HG03558 (cell line): ENCODE measurements around the gene CXorf65.

ENCODE experiments used
- ATAC-seq: cut with Tn5 transposase; IDR thresholded peaks from one replicate; pipeline ENCODE4 v1.9.1; 2021; ENCODE audit warnings: moderate number of reproducible peaks; ENCODE audit not compliant: unreplicated experiment; ENCODE audit errors: extremely low read depth

Gene CXorf65

GRCh38 chrX:71107762-71108360, 1.3 kb upstream of the CXorf65 start:
- ATAC-seq = no peak

DNA sequence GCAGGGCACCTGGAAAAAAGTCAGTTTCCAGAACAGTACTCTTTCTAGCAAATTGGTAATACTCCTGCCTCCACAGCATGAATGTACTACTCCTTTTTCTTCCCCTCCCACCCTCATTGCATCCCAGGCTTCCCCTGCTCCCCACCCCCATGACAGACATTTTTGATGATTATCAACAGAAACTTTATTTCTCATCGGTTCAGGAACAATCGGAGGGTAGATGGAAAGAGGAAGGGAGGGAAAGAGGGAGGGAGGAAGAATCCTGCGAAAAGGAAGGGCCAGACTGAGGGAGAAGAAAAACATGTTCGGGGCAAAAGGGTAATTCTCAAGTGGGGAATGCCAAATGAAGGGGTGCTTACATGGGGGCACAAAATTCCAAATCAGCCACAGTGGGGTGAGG, 705 bp upstream of the CXorf65 start:
- no peak for ATAC-seq

DNA sequence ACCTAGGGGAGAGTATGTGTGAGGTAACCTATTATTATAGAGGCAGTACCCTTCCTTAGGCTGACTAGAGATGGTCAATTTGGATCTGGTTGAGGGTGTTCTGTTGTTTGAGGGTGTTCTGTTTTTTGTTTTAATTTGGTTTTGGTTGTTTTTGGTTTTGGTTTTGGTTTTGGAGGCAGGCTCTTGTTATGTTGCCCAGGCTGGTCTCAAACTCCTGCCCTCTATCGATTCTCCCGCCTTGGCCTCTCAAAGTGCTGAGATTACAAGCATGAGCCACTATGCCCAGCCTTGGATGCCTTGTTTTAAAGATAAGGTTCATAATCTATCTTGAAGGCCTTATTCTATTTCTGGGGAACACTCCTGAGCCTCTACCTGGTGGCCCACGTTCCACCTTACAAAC, 912 bp downstream of the CXorf65 start:
- ATAC-seq = no peak

GRCh38 chrX:71103110-71103983, 3.2 kb downstream of the CXorf65 start:
- no peak for ATAC-seq

GRCh38 chrX:71102292-71102691, 4.2 kb downstream of the CXorf65 start:
- no peak for ATAC-seq

DNA sequence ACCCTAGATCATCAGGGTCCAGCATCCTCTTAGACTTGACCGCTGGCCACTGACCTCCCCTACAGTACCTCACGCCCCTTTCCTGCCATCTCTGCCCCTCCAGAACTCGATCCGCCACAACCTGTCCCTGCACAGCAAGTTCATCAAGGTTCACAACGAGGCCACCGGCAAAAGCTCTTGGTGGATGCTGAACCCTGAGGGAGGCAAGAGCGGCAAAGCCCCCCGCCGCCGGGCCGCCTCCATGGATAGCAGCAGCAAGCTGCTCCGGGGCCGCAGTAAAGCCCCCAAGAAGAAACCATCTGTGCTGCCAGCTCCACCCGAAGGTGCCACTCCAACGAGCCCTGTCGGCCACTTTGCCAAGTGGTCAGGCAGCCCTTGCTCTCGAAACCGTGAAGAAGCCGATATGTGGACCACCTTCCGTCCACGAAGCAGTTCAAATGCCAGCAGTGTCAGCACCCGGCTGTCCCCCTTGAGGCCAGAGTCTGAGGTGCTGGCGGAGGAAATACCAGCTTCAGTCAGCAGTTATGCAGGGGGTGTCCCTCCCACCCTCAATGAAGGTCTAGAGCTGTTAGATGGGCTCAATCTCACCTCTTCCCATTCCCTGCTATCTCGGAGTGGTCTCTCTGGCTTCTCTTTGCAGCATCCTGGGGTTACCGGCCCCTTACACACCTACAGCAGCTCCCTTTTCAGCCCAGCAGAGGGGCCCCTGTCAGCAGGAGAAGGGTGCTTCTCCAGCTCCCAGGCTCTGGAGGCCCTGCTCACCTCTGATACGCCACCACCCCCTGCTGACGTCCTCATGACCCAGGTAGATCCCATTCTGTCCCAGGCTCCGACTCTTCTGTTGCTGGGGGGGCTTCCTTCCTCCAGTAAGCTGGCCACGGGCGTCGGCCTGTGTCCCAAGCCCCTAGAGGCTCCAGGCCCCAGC, 5.7 kb downstream of the CXorf65 start:
- no peak for ATAC-seq

- no peak for ATAC-seq
These were observed 6.8 kb downstream of the CXorf65 start for GRCh38 chrX:71099736-71100135.

GRCh38 chrX:71098951-71099506, 7.5 kb downstream of the CXorf65 start:
- ATAC-seq = no peak

GRCh38 chrX:71098302-71098701, 8.2 kb downstream of the CXorf65 start:
- ATAC-seq = no peak

- no peak for ATAC-seq
These were observed 9.8 kb downstream of the CXorf65 start for GRCh38 chrX:71096760-71097032.

DNA sequence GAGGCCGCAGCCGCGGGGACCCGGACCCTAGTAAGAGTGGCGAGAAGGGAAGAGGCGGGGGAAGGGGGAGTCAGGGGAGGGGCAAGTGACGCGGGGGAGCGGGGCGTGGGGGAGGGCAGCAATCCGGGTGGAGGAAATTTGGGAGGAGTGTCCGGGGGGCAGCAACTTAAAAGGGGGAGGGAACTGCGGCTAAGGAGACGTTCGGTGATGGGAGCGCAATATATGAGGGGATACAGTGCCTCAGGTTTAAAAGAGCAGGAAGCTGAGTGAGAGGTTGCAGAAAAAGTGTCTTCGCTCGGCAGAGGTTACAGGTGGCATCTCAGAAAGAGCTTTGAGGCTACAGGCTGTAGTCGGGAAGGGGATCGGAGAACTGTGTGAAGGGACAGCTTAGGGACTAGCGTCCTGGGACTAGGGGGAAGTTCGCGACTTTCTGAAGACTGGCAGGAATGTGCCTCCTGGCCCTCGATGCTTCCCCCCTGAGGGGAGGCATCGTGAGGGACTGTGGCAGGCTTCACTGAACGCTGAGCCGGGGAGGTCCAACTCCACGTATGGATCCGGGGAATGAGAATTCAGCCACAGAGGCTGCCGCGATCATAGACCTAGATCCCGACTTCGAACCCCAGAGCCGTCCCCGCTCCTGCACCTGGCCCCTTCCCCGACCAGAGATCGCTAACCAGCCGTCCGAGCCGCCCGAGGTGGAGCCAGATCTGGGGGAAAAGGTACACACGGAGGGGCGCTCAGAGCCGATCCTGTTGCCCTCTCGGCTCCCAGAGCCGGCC, 10.4 kb downstream of the CXorf65 start:
- ATAC-seq = no peak

- ATAC-seq = peak; percentile 82
These were observed 11.0 kb downstream of the CXorf65 start, which contains the start of gene FOXO4 for GRCh38 chrX:71095555-71095980. FOXO4 (plus strand) TSS chrX:71095851; CDS start chrX:71096529, 678 bp downstream.

GRCh38 chrX:71095033-71095432, 11.5 kb downstream of the CXorf65 start:
- no peak for ATAC-seq

DNA sequence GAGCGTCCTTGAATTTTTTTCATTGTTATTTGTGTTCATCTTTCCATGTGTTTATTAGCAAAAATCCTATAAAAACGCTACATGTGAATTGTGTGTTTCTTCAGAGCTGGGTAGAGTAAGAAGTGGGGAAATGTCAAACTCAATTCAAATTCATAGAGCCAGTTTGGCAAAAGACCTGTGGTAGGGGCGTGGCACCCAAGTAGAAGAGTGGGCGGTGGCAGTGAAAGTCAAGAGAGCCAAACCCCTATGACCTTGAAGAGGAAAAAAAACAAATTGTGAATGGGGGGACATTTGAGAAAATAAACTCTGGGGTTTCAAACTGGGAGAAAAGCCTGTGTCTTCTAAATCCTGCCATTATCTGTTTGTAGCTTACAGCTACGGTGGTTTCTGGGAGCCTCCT, 15.3 kb downstream of the CXorf65 start:
- no peak for ATAC-seq

- no peak for ATAC-seq
These were observed 20.6 kb downstream of the CXorf65 start for GRCh38 chrX:71085900-71086299.

DNA sequence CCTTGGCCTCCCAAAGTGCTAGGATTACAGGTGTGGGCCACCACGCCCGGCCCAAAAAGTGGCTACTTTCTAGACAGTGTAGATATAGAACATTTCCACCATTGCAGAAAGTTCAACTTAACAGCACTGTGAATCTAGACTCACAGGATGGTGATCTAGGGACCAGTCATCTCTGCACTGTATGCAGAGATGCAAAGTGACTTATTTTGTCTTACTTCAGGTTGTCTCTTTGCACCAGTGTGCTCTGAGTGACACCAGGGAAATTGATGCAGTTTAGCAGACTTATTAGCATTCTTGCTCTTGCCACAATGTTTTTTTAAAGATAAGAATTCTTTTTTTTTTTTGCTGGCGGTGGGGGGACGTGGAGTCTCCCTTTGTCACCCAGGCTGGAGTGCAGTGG, 23.7 kb downstream of the CXorf65 start:
- ATAC-seq = no peak

DNA sequence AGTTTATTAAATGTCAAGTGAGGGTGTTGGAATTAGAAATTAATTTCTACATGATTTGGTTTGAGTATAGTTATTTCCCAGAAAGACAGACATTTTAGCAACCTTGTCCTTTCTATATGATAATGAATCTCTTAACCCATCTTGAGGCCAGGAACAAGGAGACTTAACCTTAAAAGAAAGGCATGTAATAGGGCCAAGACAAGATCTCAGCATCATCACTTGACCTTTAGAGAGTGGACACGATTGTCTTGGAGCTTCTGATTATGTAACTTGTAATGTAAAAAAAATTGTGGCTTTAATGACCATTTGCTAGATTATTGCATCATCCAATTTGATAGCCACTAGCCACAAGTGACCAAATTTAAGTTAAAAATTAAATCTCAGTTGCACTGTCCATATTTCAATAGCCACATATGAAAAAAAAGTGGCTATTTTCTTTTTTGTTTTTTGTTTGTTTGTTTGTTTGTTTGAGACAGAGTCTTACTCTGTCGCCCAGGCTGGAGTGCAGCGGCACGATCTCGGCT, 24.4 kb downstream of the CXorf65 start:
- no peak for ATAC-seq

DNA sequence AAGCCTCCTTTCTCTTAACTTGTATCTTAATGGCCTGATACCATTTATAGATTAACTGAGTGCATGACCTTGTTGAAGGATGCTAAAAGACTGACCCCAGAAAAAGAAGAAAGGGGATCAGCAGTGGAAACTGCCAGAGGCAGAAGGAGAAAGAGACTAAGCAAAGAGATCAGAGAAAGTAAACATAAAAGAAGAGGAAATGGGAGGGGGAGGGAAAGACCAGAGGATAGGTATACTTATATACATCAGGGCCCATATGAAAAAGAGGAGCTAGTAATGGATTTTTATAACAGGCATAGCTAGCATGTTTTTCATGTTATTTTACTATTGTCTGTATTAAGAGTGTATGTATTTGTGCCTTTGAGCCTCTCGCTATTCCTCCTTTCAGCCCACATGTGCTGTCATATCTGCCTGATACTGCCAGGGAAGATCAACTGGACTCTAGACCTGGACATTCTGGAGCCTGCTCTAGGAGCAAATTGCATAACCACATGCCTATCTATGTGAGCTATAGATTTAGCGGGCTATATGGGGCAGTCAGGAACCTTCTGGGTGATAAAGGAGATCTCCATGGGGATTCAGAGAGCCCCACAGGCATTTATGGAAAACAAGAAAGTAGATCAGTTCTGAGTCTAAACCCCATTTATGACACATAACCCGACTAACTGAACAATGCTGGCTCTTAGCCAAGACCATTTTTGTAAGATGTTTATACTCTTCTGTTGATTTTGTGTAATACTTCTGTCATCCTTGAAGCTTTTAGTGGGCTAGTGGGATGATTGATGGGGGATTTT, 25.0 kb downstream of the CXorf65 start:
- no peak for ATAC-seq

DNA sequence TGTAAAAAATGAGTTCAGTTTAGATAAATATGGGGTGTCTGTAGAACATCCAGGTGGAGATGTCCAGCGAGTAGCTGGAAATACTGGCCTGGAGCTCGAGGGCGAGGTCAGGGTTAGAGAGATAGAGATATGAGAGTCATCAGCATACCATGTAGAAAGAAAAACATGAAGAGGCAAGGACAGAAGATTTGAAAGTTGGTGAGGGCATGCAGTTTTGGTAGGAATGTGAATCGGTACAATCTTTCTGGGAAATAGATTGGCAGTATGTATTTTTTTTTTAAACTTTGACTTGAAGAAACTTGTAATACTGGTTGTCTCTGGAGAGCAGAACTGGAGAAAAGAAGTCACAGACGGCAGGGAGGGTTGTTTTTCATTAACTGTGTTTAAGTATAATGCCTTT, 36.0 kb downstream of the CXorf65 start:
- ATAC-seq = no peak
